ENCODE measurements around the gene ID1. TPM values are rescaled to one million over a fixed set of nuclear protein-coding genes. Genes with fewer than 3 reads are reported as not detected.
A peak's percentile ranks its signal among the peaks of the same experiment; 100 is the strongest.

ID1 gene
- total and polyA plus RNA-seq, 2 of the 13 experiments (the other 11 are each of a cell fraction or from before 2014, with no cell fraction given) = 320 to 419 TPM

DNA sequence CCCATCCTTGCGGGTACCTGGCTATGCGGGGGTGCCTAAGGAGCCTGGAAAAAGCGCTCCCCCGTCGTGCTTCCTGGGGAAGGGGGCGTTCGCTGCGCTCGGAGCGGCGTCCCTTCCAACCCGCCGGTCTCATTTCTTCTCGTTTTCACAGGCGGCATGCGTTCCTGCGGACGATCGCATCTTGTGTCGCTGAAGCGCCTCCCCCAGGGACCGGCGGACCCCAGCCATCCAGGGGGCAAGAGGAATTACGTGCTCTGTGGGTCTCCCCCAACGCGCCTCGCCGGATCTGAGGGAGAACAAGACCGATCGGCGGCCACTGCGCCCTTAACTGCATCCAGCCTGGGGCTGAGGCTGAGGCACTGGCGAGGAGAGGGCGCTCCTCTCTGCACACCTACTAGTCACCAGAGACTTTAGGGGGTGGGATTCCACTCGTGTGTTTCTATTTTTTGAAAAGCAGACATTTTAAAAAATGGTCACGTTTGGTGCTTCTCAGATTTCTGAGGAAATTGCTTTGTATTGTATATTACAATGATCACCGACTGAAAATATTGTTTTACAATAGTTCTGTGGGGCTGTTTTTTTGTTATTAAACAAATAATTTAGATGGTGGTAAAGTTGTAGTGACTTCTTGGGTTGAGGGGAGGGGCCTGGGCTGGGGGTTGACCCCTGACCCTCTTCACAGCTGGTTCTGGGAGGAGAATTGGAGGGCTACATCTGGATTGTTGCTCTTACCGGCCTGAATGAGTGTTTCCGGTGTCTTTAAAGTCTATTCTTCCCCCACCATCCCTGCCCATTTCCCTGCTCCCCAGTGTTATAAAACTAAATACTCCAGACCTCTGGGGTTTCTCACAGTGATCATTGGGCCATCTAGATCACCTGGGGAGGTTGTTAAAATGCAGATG, 1.1 kb downstream of the ID1 start (continued):
- TF ChIP-seq, protein P1, sequence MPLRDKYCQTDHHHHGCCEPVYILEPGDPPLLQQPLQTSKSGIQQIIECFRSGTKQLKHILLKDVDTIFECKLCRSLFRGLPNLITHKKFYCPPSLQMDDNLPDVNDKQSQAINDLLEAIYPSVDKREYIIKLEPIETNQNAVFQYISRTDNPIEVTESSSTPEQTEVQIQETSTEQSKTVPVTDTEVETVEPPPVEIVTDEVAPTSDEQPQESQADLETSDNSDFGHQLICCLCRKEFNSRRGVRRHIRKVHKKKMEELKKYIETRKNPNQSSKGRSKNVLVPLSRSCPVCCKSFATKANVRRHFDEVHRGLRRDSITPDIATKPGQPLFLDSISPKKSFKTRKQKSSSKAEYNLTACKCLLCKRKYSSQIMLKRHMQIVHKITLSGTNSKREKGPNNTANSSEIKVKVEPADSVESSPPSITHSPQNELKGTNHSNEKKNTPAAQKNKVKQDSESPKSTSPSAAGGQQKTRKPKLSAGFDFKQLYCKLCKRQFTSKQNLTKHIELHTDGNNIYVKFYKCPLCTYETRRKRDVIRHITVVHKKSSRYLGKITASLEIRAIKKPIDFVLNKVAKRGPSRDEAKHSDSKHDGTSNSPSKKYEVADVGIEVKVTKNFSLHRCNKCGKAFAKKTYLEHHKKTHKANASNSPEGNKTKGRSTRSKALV (CRISPR knock-in tag; IDR thresholded peaks at IDR 0.05) = no peak
- TF ChIP-seq RNF2 (conservative IDR thresholded peaks at IDR 0.05; ENCODE audit: low read depth) (no peak), ZNF230 (CRISPR knock-in tag; IDR thresholded peaks at IDR 0.05) (no peak), NR2C2 (CRISPR knock-in tag; IDR thresholded peaks at IDR 0.05; ENCODE audit: borderline replicate concordance) (peak; percentile 81), RFX3 (CRISPR knock-in tag; IDR thresholded peaks at IDR 0.05) (no peak), REL (CRISPR knock-in tag; conservative IDR thresholded peaks at IDR 0.05) (no peak), SIN3A (IDR thresholded peaks at IDR 0.05; ENCODE audit: borderline replicate concordance, low read depth, low read length) (0 out of 2 replicates have a peak, but pooled peaks have one; percentile 25), SATB2 (CRISPR knock-in tag; IDR thresholded peaks at IDR 0.05) (peak; percentile 91), GABPA (IDR thresholded peaks at IDR 0.05; ENCODE audit: low read depth, low read length) (no peak), GABPA (CRISPR knock-in tag; IDR thresholded peaks at IDR 0.05; ENCODE audit: low read depth) (peak; percentile 33; the same call in 1 of the 2 replicates), EP300 (IDR thresholded peaks at IDR 0.05; ENCODE audit: low read depth in 2 of 2, low read length in 2 of 2) (no peak), EP300 (CRISPR knock-in tag; IDR thresholded peaks at IDR 0.05; ENCODE audit: borderline replicate concordance) (no peak), ZSCAN5A (CRISPR knock-in tag; IDR thresholded peaks at IDR 0.05; ENCODE audit: borderline replicate concordance) (no peak), BRD4 (CRISPR knock-in tag; IDR thresholded peaks at IDR 0.05) (0 out of 2 replicates have a peak, but pooled peaks have one; percentile 60)
- TF ChIP-seq, protein P2, sequence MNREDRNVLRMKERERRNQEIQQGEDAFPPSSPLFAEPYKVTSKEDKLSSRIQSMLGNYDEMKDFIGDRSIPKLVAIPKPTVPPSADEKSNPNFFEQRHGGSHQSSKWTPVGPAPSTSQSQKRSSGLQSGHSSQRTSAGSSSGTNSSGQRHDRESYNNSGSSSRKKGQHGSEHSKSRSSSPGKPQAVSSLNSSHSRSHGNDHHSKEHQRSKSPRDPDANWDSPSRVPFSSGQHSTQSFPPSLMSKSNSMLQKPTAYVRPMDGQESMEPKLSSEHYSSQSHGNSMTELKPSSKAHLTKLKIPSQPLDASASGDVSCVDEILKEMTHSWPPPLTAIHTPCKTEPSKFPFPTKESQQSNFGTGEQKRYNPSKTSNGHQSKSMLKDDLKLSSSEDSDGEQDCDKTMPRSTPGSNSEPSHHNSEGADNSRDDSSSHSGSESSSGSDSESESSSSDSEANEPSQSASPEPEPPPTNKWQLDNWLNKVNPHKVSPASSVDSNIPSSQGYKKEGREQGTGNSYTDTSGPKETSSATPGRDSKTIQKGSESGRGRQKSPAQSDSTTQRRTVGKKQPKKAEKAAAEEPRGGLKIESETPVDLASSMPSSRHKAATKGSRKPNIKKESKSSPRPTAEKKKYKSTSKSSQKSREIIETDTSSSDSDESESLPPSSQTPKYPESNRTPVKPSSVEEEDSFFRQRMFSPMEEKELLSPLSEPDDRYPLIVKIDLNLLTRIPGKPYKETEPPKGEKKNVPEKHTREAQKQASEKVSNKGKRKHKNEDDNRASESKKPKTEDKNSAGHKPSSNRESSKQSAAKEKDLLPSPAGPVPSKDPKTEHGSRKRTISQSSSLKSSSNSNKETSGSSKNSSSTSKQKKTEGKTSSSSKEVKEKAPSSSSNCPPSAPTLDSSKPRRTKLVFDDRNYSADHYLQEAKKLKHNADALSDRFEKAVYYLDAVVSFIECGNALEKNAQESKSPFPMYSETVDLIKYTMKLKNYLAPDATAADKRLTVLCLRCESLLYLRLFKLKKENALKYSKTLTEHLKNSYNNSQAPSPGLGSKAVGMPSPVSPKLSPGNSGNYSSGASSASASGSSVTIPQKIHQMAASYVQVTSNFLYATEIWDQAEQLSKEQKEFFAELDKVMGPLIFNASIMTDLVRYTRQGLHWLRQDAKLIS (CRISPR knock-in tag; IDR thresholded peaks at IDR 0.05) = peak; percentile 92
- TF ChIP-seq, protein P3, sequence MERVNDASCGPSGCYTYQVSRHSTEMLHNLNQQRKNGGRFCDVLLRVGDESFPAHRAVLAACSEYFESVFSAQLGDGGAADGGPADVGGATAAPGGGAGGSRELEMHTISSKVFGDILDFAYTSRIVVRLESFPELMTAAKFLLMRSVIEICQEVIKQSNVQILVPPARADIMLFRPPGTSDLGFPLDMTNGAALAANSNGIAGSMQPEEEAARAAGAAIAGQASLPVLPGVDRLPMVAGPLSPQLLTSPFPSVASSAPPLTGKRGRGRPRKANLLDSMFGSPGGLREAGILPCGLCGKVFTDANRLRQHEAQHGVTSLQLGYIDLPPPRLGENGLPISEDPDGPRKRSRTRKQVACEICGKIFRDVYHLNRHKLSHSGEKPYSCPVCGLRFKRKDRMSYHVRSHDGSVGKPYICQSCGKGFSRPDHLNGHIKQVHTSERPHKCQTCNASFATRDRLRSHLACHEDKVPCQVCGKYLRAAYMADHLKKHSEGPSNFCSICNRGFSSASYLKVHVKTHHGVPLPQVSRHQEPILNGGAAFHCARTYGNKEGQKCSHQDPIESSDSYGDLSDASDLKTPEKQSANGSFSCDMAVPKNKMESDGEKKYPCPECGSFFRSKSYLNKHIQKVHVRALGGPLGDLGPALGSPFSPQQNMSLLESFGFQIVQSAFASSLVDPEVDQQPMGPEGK (CRISPR knock-in tag; IDR thresholded peaks at IDR 0.05) = 0 out of 2 replicates have a peak, but pooled peaks have one; percentile 38

Measured in HepG2 (cell line).